Endodermal cell (in vitro differentiated cells): ENCODE data around the gene LRMDA. TPM values are rescaled to one million over a fixed set of nuclear protein-coding genes. Genes with fewer than 3 reads are reported as not detected.

Source experiments
- DNase-seq: peaks from one replicate; pipeline ENCODE4 v3.0.0-alpha.2; 2017
- H3K27ac ChIP-seq: 2 replicates; pipeline ENCODE4 v1.5.1; 2013; ENCODE audit warnings: mild to moderate bottlenecking, low read depth, low read length, moderate library complexity
- H3K27me3 ChIP-seq: 2 replicates; pipeline ENCODE4 v1.6.1; 2013; ENCODE audit warnings: mild to moderate bottlenecking, low read length, moderate library complexity; ENCODE audit not compliant: insufficient read depth, control insufficient read depth, poor library complexity, severe bottlenecking
- H3K36me3 ChIP-seq: 2 replicates; pipeline ENCODE4 v1.7.0; 2013; ENCODE audit warnings: mild to moderate bottlenecking, low read length, moderate library complexity; ENCODE audit not compliant: control insufficient read depth, insufficient read depth
- H3K4me1 ChIP-seq: one replicate; pipeline ENCODE4 v1.7.0; 2013; ENCODE audit warnings: low read length; ENCODE audit not compliant: control insufficient read depth, insufficient read depth
- H3K4me3 ChIP-seq: 2 replicates; pipeline ENCODE4 v1.5.1; 2013; ENCODE audit warnings: mild to moderate bottlenecking, low read length, moderate library complexity
- H3K9ac ChIP-seq: 2 replicates; pipeline ENCODE4 v1.6.1; 2013; ENCODE audit warnings: mild to moderate bottlenecking, low read length, moderate library complexity; ENCODE audit not compliant: poor library complexity, severe bottlenecking; ENCODE audit errors: extremely low read depth
- H3K9me3 ChIP-seq: 2 replicates; pipeline ENCODE4 v1.6.1; 2013; ENCODE audit warnings: mild to moderate bottlenecking, low read length, moderate library complexity; ENCODE audit not compliant: control insufficient read depth
- H3K27ac Mint-ChIP-seq: 2 replicates; pipeline ENCODE4 v1.8.0; 2020; ENCODE audit warnings: mixed read lengths
- H3K27me3 Mint-ChIP-seq: 2 replicates; pipeline ENCODE4 v1.8.0; 2021; ENCODE audit warnings: mild to moderate bottlenecking, mixed read lengths; ENCODE audit not compliant: insufficient read depth
- H3K36me3 Mint-ChIP-seq: 2 replicates; pipeline ENCODE4 v1.8.0; 2020; ENCODE audit warnings: low read depth, mixed read lengths
- H3K4me1 Mint-ChIP-seq: 2 replicates; pipeline ENCODE4 v1.8.0; 2020; ENCODE audit warnings: mixed read lengths
- H3K4me3 Mint-ChIP-seq: 2 replicates; pipeline ENCODE4 v1.8.0; 2020; ENCODE audit warnings: mild to moderate bottlenecking, moderate library complexity, mixed read lengths
- H3K9me3 Mint-ChIP-seq: 2 replicates; pipeline ENCODE4 v1.8.0; 2020; ENCODE audit warnings: mild to moderate bottlenecking, mixed read lengths
- WGBS, 2 experiments: methylation state at CpG; one replicate each; pipeline versions ENCODE4 v1.1.5 to v1.1.7; 2013; ENCODE audit warnings: missing lambda C conversion rate in 2 of 2, mixed read lengths in 1 of 2; ENCODE audit not compliant: insufficient coverage in 1 of 2, insufficient read length in 1 of 2; 5-methylcytosine and 5-hydroxymethylcytosine counted together
- total RNA-seq, 2 donors: library from RNA; stranded (reverse); fragmentation: NEBNext Ultra II Directional in 1 of 2; extraction: Animal tissue kit (Norgen Biotek cat#: 25700) in 1 of 2; gene quantifications; 2 replicates in 1 of 2; 3 replicates in 1 of 2; pipeline ENCODE4 v1.2.1, GENCODE V29; 2021
- TF ChIP-seq, protein P1 (sequence below): fragments of 200-600 bp; sonication (generic); conservative IDR thresholded peaks from 2 replicates; pipeline ENCODE4 v1.5.0; 2021; ENCODE audit warnings: antibody characterized with exemption, mild to moderate bottlenecking

The LRMDA gene
- total RNA-seq, 2 donors from 2014 or later = 1.7 to 5.1 TPM

DNA sequence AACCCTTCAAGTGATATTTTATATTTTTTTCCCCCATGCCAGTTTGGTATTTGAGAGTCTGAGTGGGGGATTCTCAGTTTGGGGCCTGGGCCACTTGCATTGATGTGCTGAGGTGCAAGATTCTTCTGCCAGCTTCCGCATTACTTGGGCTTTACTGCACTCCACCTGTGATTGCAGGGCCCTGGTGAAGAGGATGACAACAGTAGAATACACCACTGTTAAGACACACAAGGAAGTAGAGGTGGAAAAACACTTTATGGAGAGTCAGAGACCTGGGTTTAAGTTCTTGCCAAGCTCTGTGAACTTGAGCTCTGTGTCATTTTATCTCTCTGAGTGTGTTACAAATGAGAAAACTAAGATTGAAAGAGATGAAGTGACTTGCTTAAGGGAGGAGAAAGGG lies 209.4 kb downstream of the LRMDA start:
- Mint-ChIP-seq H3K4me1 (peaks cover 2% of the 10 kb centered on the region), H3K9me3 (no peaks in the 10 kb centered on the region), H3K4me3 (no peak overlapping the region), H3K36me3 (no peaks in the 10 kb centered on the region), H3K27ac (no peak overlapping the region), H3K27me3 (peaks cover 32% of the 10 kb centered on the region)
- no peak for DNase-seq
- Histone ChIP-seq H3K36me3 (no peaks in the 10 kb centered on the region), H3K4me3 (no peak overlapping the region), H3K27ac (no peak overlapping the region), H3K9me3 (no peaks in the 10 kb centered on the region), H3K4me1 (no peaks in the 10 kb centered on the region), H3K27me3 (peaks cover 33% of the 10 kb centered on the region), H3K9ac (no peak overlapping the region)
- 71 to 89% methylated on average over 1 of the region's 1 CpG for whole genome bisulfite sequencing, 2 experiments
- TF ChIP-seq, protein P1, sequence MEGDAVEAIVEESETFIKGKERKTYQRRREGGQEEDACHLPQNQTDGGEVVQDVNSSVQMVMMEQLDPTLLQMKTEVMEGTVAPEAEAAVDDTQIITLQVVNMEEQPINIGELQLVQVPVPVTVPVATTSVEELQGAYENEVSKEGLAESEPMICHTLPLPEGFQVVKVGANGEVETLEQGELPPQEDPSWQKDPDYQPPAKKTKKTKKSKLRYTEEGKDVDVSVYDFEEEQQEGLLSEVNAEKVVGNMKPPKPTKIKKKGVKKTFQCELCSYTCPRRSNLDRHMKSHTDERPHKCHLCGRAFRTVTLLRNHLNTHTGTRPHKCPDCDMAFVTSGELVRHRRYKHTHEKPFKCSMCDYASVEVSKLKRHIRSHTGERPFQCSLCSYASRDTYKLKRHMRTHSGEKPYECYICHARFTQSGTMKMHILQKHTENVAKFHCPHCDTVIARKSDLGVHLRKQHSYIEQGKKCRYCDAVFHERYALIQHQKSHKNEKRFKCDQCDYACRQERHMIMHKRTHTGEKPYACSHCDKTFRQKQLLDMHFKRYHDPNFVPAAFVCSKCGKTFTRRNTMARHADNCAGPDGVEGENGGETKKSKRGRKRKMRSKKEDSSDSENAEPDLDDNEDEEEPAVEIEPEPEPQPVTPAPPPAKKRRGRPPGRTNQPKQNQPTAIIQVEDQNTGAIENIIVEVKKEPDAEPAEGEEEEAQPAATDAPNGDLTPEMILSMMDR = no peak

DNA sequence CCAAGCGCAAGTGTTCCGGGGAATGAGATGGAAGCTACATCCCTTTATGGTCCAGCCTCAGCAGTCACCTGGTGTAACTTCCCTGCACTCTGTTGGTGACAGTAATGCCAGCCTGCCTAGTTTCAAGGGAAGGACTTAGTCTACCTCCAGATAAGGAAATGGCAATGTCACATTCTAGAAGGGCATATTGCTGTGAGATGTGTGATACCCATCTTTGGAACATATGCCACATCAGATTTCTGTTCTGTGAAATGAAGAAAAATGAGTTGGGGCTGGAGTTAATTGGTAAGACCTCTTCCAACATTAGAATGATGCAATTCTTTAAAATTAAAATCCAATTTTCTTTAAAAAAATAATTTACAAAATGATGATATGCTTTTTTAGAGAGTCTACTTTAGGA lies 212.0 kb downstream of the LRMDA start:
- Histone ChIP-seq H3K4me1 (no peaks in the 10 kb centered on the region), H3K27me3 (peaks cover 32% of the 10 kb centered on the region), H3K27ac (no peak overlapping the region), H3K9ac (no peak overlapping the region), H3K9me3 (no peaks in the 10 kb centered on the region), H3K4me3 (no peak overlapping the region), H3K36me3 (no peaks in the 10 kb centered on the region)
- DNase-seq = no peak
- Mint-ChIP-seq H3K4me1 (peaks cover 2% of the 10 kb centered on the region), H3K36me3 (no peaks in the 10 kb centered on the region), H3K9me3 (no peaks in the 10 kb centered on the region), H3K4me3 (no peak overlapping the region), H3K27ac (no peak overlapping the region), H3K27me3 (peaks cover 32% of the 10 kb centered on the region)
- WGBS, 2 experiments = 99 to 100% methylated on average over 2 of the region's 2 CpGs
- TF ChIP-seq, protein P1 = no peak

GRCh38 chr10:75643944-75644692 lies 212.7 kb downstream of the LRMDA start:
- no peaks in the 10 kb centered on the region for H3K4me1 ChIP-seq
- no peak overlapping the region for H3K9ac ChIP-seq
- H3K4me3 ChIP-seq = no peak overlapping the region
- DNase-seq = no peak
- Mint-ChIP-seq H3K4me3 (no peak overlapping the region), H3K27me3 (peaks cover 34% of the 10 kb centered on the region), H3K36me3 (no peaks in the 10 kb centered on the region), H3K9me3 (no peaks in the 10 kb centered on the region), H3K4me1 (peaks cover 2% of the 10 kb centered on the region), H3K27ac (no peak overlapping the region)
- TF ChIP-seq, protein P1 = no peak
- 74 to 76% methylated on average over 3 to 5 of the region's 5 CpGs for WGBS, 2 experiments
- H3K9me3 ChIP-seq = no peaks in the 10 kb centered on the region
- H3K27me3 ChIP-seq = peaks cover 32% of the 10 kb centered on the region
- H3K36me3 ChIP-seq = no peaks in the 10 kb centered on the region
- H3K27ac ChIP-seq = no peak overlapping the region
